GM13976 (cell line): ENCODE measurements around the gene CEACAM16.

Experiments
- DNase-seq: peaks from one replicate; pipeline ENCODE4 v3.0.0; 2012; ENCODE audit warnings: low spot score
- in situ Hi-C: fragments of 300-500 bp; cut with MboI; formaldehyde crosslinking; loops from one replicate; pipeline ENCODE4 v1.12.0; 2022; ENCODE audit warnings: low sequenced_read_pairs, mixed read lengths, inconsistent platforms; ENCODE audit not compliant: unreplicated experiment
- TF ChIP-seq, protein P1 (sequence below): IDR thresholded peaks from 2 replicates; pipeline ENCODE4 v1.5.1; 2012; ENCODE audit warnings: borderline replicate concordance, mild to moderate bottlenecking; ENCODE audit not compliant: insufficient read depth; ENCODE audit errors: extremely low read depth, missing control alignments, control extremely low read depth

Gene CEACAM16

DNA sequence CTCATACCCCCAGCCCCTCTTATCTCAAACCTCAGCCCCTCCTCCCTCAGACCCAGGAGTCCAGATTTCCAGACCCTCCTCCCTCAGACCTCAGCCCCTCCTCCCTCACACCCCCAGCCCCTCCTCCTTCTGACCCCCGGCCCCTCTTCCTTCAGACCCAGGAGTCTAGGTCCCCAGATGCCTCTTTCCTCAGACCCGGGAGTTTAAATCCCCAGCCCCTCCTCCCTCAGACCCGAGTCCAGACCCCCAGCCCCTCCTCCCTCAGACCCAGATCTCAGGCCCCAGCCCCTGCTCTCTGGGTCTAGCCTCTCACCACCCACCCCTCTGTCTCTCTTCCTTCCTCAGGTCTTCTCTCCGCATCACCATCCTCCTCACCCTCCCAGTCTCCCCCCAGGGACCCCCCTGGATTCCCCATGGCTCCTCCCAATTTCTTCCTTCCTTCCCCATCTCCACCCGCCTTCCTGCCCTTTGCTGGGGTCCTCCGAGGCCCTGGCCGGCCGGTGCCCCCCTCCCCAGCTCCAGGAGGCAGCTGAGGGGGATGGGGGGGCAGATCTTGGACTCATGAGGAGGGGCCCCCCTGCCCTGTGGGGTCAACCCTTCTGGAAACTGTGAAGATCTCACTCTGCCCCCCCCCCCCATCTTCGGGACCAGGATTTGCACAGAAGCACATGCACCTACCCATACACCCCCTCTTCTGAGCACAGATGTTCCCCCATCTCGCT lies 60.3 kb downstream of the CEACAM16 start:
- TF ChIP-seq, protein P1, sequence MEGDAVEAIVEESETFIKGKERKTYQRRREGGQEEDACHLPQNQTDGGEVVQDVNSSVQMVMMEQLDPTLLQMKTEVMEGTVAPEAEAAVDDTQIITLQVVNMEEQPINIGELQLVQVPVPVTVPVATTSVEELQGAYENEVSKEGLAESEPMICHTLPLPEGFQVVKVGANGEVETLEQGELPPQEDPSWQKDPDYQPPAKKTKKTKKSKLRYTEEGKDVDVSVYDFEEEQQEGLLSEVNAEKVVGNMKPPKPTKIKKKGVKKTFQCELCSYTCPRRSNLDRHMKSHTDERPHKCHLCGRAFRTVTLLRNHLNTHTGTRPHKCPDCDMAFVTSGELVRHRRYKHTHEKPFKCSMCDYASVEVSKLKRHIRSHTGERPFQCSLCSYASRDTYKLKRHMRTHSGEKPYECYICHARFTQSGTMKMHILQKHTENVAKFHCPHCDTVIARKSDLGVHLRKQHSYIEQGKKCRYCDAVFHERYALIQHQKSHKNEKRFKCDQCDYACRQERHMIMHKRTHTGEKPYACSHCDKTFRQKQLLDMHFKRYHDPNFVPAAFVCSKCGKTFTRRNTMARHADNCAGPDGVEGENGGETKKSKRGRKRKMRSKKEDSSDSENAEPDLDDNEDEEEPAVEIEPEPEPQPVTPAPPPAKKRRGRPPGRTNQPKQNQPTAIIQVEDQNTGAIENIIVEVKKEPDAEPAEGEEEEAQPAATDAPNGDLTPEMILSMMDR = no peak
- no peak for DNase-seq
- in situ Hi-C loops = no loop called here
